Prostate gland (tissue), 2 donors: ENCODE measurements around the gene KRTDAP.

ENCODE experiments used
- CTCF ChIP-seq, 4 experiments: fragments of 200-600 bp in 2 of 4; fragments of 450-650 bp in 2 of 4; sonication (generic) in 2 of 4; IDR thresholded peaks; 1 replicate in 3 of 4; 2 replicates in 1 of 4; pipeline ENCODE4 v1.5.1; 2016 to 2019; ENCODE audit warnings: antibody characterized with exemption in 4 of 4, mild to moderate bottlenecking in 2 of 4, moderate library complexity in 2 of 4
- POLR2A ChIP-seq: fragments of 450-650 bp; IDR thresholded peaks from one replicate; pipeline ENCODE4 v1.6.1; 2016; ENCODE audit warnings: antibody characterized with exemption, mild to moderate bottlenecking
- POLR2AphosphoS5 ChIP-seq: sonication (generic); formaldehyde crosslinking; IDR thresholded peaks from one replicate; pipeline ENCODE4 v1.6.1; 2017; ENCODE audit warnings: antibody characterized with exemption

GRCh38 chr19:35451338-35452096 is 38.7 kb downstream of the KRTDAP start:
- TF ChIP-seq POLR2A (no peak), POLR2AphosphoS5 (no peak), CTCF (IDR thresholded peaks at IDR 0.05) (no peak)
